ENCODE data around the gene BFSP1. TPM values are rescaled to one million over a fixed set of nuclear protein-coding genes. Genes with fewer than 3 reads are reported as not detected.

BFSP1 gene
- total RNA-seq, 1 donor from 2014 or later = 3.9 TPM

DNA sequence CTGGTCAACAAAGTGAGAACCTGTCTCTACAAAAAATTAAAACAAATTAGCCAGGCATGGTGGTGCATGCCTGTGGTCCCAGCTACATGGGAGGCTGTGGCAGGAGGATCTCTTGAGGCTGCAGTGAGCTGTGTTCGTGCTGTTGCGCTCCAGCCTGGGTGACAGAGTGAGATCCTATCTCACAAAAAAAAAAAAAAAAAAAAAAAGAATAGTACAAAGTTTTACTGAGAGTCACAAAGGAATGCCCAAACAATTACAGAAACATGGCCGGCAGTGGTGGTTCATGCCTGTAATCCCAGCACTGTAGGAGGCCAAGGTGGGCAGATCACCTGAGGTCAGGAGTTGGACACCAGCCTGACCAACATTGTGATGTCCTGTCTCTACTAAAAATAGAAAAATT is 23.9 kb upstream of the BFSP1 start:
- no peaks in the 10 kb centered on the region for H3K36me3 Mint-ChIP-seq (ENCODE audit: low read depth)

DNA sequence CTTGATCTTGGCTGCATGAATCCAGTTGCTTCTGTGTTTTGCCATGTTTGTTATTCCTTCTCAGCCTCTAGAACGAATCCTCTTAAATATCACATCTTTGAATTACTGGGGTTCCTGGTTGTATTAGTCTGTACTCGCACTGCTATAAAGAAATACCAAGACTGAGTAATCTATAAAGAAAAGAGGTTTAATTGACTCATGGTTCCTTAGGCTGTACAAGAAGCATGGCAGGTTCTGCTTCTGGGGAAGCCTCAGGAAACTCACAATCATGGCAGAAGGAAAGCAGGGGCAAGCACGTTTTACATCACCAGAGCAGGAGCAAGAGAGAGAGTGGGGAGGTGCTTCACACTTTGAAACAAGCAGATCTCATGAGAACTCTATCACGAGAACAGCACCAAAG is 18.0 kb upstream of the BFSP1 start:
- TF ChIP-seq, protein P1, sequence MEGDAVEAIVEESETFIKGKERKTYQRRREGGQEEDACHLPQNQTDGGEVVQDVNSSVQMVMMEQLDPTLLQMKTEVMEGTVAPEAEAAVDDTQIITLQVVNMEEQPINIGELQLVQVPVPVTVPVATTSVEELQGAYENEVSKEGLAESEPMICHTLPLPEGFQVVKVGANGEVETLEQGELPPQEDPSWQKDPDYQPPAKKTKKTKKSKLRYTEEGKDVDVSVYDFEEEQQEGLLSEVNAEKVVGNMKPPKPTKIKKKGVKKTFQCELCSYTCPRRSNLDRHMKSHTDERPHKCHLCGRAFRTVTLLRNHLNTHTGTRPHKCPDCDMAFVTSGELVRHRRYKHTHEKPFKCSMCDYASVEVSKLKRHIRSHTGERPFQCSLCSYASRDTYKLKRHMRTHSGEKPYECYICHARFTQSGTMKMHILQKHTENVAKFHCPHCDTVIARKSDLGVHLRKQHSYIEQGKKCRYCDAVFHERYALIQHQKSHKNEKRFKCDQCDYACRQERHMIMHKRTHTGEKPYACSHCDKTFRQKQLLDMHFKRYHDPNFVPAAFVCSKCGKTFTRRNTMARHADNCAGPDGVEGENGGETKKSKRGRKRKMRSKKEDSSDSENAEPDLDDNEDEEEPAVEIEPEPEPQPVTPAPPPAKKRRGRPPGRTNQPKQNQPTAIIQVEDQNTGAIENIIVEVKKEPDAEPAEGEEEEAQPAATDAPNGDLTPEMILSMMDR (conservative IDR thresholded peaks at IDR 0.05) = no peak
- Mint-ChIP-seq H3K4me3 (no peak overlapping the region), H3K36me3 (ENCODE audit: low read depth) (no peaks in the 10 kb centered on the region), H3K27me3 (ENCODE audit: low read depth) (peaks cover 21% of the 10 kb centered on the region), H3K4me1 (no peaks in the 10 kb centered on the region), H3K9me3 (no peaks in the 10 kb centered on the region), H3K27ac (ENCODE audit: unreplicated experiment) (no peak overlapping the region)
- no peak for DNase-seq (ENCODE audit: low read depth, low spot score)

More for the DNA sequence above, 23.9 kb upstream of the BFSP1 start:
- Mint-ChIP-seq H3K27ac (ENCODE audit: unreplicated experiment) (no peak overlapping the region), H3K4me1 (peaks cover 21% of the 10 kb centered on the region), H3K27me3 (ENCODE audit: low read depth) (no peaks in the 10 kb centered on the region), H3K4me3 (no peak overlapping the region), H3K9me3 (no peaks in the 10 kb centered on the region)
- DNase-seq (ENCODE audit: low read depth, low spot score) = no peak
- TF ChIP-seq, protein P1 (conservative IDR thresholded peaks at IDR 0.05) = no peak

DNA sequence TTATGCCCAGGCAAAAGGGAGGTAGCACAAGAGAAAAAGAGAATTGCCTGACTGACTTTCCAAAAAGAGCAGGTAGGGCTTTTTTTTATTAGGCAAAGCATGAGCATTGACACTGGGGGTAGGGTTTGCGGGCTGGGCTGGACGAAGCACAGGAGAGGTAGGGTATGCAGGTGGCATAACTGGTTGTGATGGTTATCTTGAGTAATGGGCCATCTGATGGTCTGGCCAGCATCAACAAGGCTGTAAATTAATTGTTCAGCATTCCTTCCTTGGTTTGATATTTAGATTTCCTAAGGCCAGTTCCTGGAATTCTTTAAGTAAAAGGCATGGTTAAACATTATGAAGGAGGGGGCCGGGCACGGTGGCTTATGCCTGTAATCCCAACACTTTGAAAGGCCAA is 13.9 kb upstream of the BFSP1 start:
- Mint-ChIP-seq H3K9me3 (no peaks in the 10 kb centered on the region), H3K4me1 (peaks cover 8% of the 10 kb centered on the region), H3K27me3 (ENCODE audit: low read depth) (peaks cover 53% of the 10 kb centered on the region), H3K27ac (ENCODE audit: unreplicated experiment) (no peak overlapping the region), H3K4me3 (no peak overlapping the region), H3K36me3 (ENCODE audit: low read depth) (no peaks in the 10 kb centered on the region)
- DNase-seq (ENCODE audit: low read depth, low spot score) = no peak
- TF ChIP-seq, protein P1 (conservative IDR thresholded peaks at IDR 0.05) = no peak

DNA sequence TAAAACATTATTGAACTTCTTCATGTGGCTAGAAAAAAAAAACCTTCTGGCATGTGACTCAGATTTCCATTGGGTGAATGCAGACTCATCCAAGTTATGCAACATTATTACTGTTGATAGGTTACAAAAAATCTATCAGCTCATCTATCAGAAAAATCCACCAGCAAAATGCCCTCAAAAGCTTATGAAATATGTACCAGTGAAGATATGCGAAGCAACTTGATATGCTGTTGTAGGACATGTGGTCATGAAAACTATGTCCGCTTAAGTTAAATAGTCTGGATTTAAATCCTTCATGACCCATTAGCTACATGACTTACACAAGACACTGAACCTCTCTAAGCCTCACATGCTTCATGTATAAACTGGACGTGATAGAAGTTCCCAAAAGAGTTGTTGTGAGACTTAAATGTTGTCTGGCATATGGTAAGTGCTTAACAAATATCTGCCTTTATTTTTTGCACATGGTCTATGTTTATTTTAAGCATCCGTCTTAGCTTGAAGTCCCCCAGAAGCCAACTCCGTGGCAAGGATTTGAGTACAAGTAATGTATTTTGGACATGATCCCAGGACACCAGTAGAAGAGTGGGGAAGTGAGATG is 12.5 kb upstream of the BFSP1 start:
- Mint-ChIP-seq H3K27ac (ENCODE audit: unreplicated experiment) (no peak overlapping the region), H3K9me3 (no peaks in the 10 kb centered on the region), H3K27me3 (ENCODE audit: low read depth) (peaks cover 60% of the 10 kb centered on the region), H3K4me3 (no peak overlapping the region), H3K36me3 (ENCODE audit: low read depth) (no peaks in the 10 kb centered on the region), H3K4me1 (peaks cover 8% of the 10 kb centered on the region)
- TF ChIP-seq, protein P1 (conservative IDR thresholded peaks at IDR 0.05) = no peak
- no peak for DNase-seq (ENCODE audit: low read depth, low spot score)

GRCh38 chr20:17542993-17543412 is 11.8 kb upstream of the BFSP1 start:
- DNase-seq (ENCODE audit: low read depth, low spot score) = no peak
- Mint-ChIP-seq H3K9me3 (no peaks in the 10 kb centered on the region), H3K4me3 (no peak overlapping the region), H3K36me3 (ENCODE audit: low read depth) (no peaks in the 10 kb centered on the region), H3K4me1 (peaks cover 8% of the 10 kb centered on the region), H3K27ac (ENCODE audit: unreplicated experiment) (no peak overlapping the region), H3K27me3 (ENCODE audit: low read depth) (peaks cover 65% of the 10 kb centered on the region)
- TF ChIP-seq, protein P1 (conservative IDR thresholded peaks at IDR 0.05) = no peak
